ENCODE data around the gene LRRTM3. TPM values are rescaled to one million over a fixed set of nuclear protein-coding genes. Genes with fewer than 3 reads are reported as not detected.

The LRRTM3 gene
- total RNA-seq (under 1 TPM; 0.06 to 0.68 TPM), polyA plus RNA-seq (under 1 TPM in 1 of 2 donors, not detected in 1; 0.02 TPM)
- long read RNA-seq, donor 1: 0 reads
- long read RNA-seq, donor 2: 0 reads
- long read RNA-seq, donor 3, full-length matches to known transcripts: 1 of 1 reads
- long read RNA-seq, donor 3, partial matches to known transcripts: 0 of 1 reads
- long read RNA-seq, donor 3, other reads (novel, unspliced or antisense): 0 of 1 reads
- long read RNA-seq, donor 4: 0 reads
- long read RNA-seq, donor 5: 0 reads

GRCh38 chr10:66925896-66926715 is at the start of gene LRRTM3:
LRRTM3 (plus strand) TSS chr10:66926036.
- TF ChIP-seq CTCF (IDR thresholded peaks at IDR 0.05; ENCODE audit: control extremely low read depth, extremely low read depth): no peak
- peaks cover 0 to 48% (median 7%) of the 10 kb centered on the region in 5 donors for H3K4me1 ChIP-seq (ENCODE audit: control insufficient read depth in 5 of 5, insufficient read depth in 5 of 5, low read length in 5 of 5)
- peak within 1 kb of the TSS; percentile 26 to 82 for H3K9ac ChIP-seq (ENCODE audit: insufficient read depth in 1 of 2, low read length in 2 of 2)
- DNase-seq: peak; percentile 76 to 94 (median 90)
- ATAC-seq (ENCODE audit: insufficient read depth, low FRiP score): peak; percentile 85
- no peak within 1 kb of the TSS for H3K4me3 ChIP-seq
- H3K36me3 ChIP-seq (ENCODE audit: control insufficient read depth in 4 of 4, insufficient read depth in 4 of 4, low read length in 4 of 4): no peaks in the 10 kb centered on the region
- no peaks in the 10 kb centered on the region for H3K9me3 ChIP-seq (ENCODE audit: control insufficient read depth in 4 of 4, insufficient read depth in 3 of 4, low read length in 3 of 4)
- no peak within 1 kb of the TSS for H3K27ac ChIP-seq (ENCODE audit: low read depth in 1 of 2, low read length in 1 of 2)
- H3K27me3 ChIP-seq (ENCODE audit: control insufficient read depth in 3 of 3, insufficient read depth in 3 of 3, low read length in 2 of 3): peaks cover 2 to 21% (median 4%) of the 10 kb centered on the region in 3 donors
- WGBS, 2 donors: 5 to 6% methylated on average over 16 of the region's 16 CpGs

GRCh38 chr10:66877361-66877760 is 48.5 kb upstream of the LRRTM3 start:
- DNase-seq: no peak
- H3K27ac ChIP-seq (ENCODE audit: low read depth in 1 of 2, low read length in 1 of 2): no peak overlapping the region
- no peaks in the 10 kb centered on the region for H3K9me3 ChIP-seq (ENCODE audit: control insufficient read depth in 4 of 4, insufficient read depth in 3 of 4, low read length in 3 of 4)
- no peak for ATAC-seq (ENCODE audit: insufficient read depth, low FRiP score)
- H3K4me3 ChIP-seq: no peak overlapping the region
- H3K9ac ChIP-seq (ENCODE audit: insufficient read depth in 1 of 2, low read length in 2 of 2): no peak overlapping the region
- TF ChIP-seq CTCF (IDR thresholded peaks at IDR 0.05; ENCODE audit: control extremely low read depth, extremely low read depth): no peak
- H3K36me3 ChIP-seq (ENCODE audit: control insufficient read depth in 4 of 4, insufficient read depth in 4 of 4, low read length in 4 of 4): no peaks in the 10 kb centered on the region
- 64 to 76% methylated on average over 2 of the region's 2 CpGs for WGBS, 2 donors
- peaks cover 0 to 18% (median 0%) of the 10 kb centered on the region in 5 donors for H3K4me1 ChIP-seq (ENCODE audit: control insufficient read depth in 5 of 5, insufficient read depth in 5 of 5, low read length in 5 of 5)
- H3K27me3 ChIP-seq (ENCODE audit: control insufficient read depth in 3 of 3, insufficient read depth in 3 of 3, low read length in 2 of 3): no peaks in the 10 kb centered on the region

- peaks cover 0 to 18% (median 0%) of the 10 kb centered on the region in 5 donors for H3K4me1 ChIP-seq (ENCODE audit: control insufficient read depth in 5 of 5, insufficient read depth in 5 of 5, low read length in 5 of 5)
- H3K4me3 ChIP-seq: no peak overlapping the region
- H3K27ac ChIP-seq (ENCODE audit: low read depth in 1 of 2, low read length in 1 of 2): peak overlapping the region in 1 of 2 donors; percentile 33
- no peaks in the 10 kb centered on the region for H3K27me3 ChIP-seq (ENCODE audit: control insufficient read depth in 3 of 3, insufficient read depth in 3 of 3, low read length in 2 of 3)
- 38 to 55% methylated on average over 1 of the region's 1 CpG for WGBS, 2 donors
- TF ChIP-seq CTCF (IDR thresholded peaks at IDR 0.05; ENCODE audit: control extremely low read depth, extremely low read depth): no peak
- H3K36me3 ChIP-seq (ENCODE audit: control insufficient read depth in 4 of 4, insufficient read depth in 4 of 4, low read length in 4 of 4): no peaks in the 10 kb centered on the region
- no peaks in the 10 kb centered on the region for H3K9me3 ChIP-seq (ENCODE audit: control insufficient read depth in 4 of 4, insufficient read depth in 3 of 4, low read length in 3 of 4)
- DNase-seq (no peak), ATAC-seq (ENCODE audit: insufficient read depth, low FRiP score) (no peak)
- no peak overlapping the region for H3K9ac ChIP-seq (ENCODE audit: insufficient read depth in 1 of 2, low read length in 2 of 2)
These were observed 45.5 kb upstream of the LRRTM3 start for GRCh38 chr10:66880292-66880691.
